OCI-LY1 (cell line): ENCODE results near the gene AACS.

ENCODE experiments used
- H2AFZ ChIP-seq: fragments of 200-600 bp; sonication (generic), shearing (Covaris generic); 2 replicates; pipeline ENCODE4 v1.6.0; 2014; ENCODE audit warnings: antibody characterized with exemption, mild to moderate bottlenecking, low read length
- H3F3A ChIP-seq: fragments of 200-600 bp; sonication (generic), shearing (Covaris generic); 2 replicates; pipeline ENCODE4 v1.6.0; 2014; ENCODE audit warnings: mild to moderate bottlenecking, antibody characterized with exemption, low read length, moderate library complexity; ENCODE audit not compliant: insufficient read depth
- H3K27ac ChIP-seq: fragments of 200-600 bp; sonication (generic); 2 replicates; pipeline ENCODE4 v1.5.1; 2014; ENCODE audit warnings: low read length, mixed run types, mild to moderate bottlenecking, low read depth; ENCODE audit not compliant: poor library complexity, severe bottlenecking
- H3K27me3 ChIP-seq: fragments of 200-600 bp; sonication (generic); 2 replicates; pipeline ENCODE4 v1.6.0; 2014; ENCODE audit warnings: antibody characterized with exemption, mild to moderate bottlenecking, low read length, moderate library complexity; ENCODE audit not compliant: insufficient read depth
- H3K36me3 ChIP-seq: fragments of 200-600 bp; sonication (generic); 2 replicates; pipeline ENCODE4 v1.6.1; 2014; ENCODE audit warnings: mild to moderate bottlenecking, antibody characterized with exemption, low read length, moderate library complexity, mixed read lengths; ENCODE audit not compliant: insufficient read depth
- H3K4me1 ChIP-seq: fragments of 200-600 bp; sonication (generic); 2 replicates; pipeline ENCODE4 v1.5.1; 2014; ENCODE audit warnings: mild to moderate bottlenecking, low read length, moderate library complexity; ENCODE audit not compliant: insufficient read depth, severe bottlenecking
- H3K4me2 ChIP-seq: fragments of 200-600 bp; sonication (generic), shearing (Covaris generic); 2 replicates; pipeline ENCODE4 v1.6.1; 2014; ENCODE audit warnings: low read length
- H3K4me3 ChIP-seq: fragments of 200-600 bp; sonication (generic); 2 replicates; pipeline ENCODE4 v1.5.1; 2014; ENCODE audit warnings: low read length, low read depth, mild to moderate bottlenecking, mixed read lengths; ENCODE audit not compliant: poor library complexity, severe bottlenecking
- H3K79me2 ChIP-seq: fragments of 200-600 bp; shearing (Covaris generic); 2 replicates; pipeline ENCODE4 v1.6.1; 2016; ENCODE audit warnings: mixed run types, low read length, mixed read lengths; ENCODE audit not compliant: insufficient read depth
- H3K9ac ChIP-seq: fragments of 200-600 bp; sonication (generic), shearing (Covaris generic); 2 replicates; pipeline ENCODE4 v1.6.1; 2014; ENCODE audit warnings: mild to moderate bottlenecking, low read length, mixed read lengths
- H3K9me2 ChIP-seq: fragments of 200-600 bp; sonication (generic), shearing (Covaris generic); 2 replicates; pipeline ENCODE4 v1.6.1; 2014; ENCODE audit warnings: low read depth, mild to moderate bottlenecking, low read length, mixed read lengths
- H3K9me3 ChIP-seq: fragments of 200-600 bp; shearing (Covaris generic); 2 replicates; pipeline ENCODE4 v1.6.1; 2014; ENCODE audit warnings: low read length, mixed read lengths
- H4K20me1 ChIP-seq: fragments of 200-600 bp; sonication (generic), shearing (Covaris generic); 2 replicates; pipeline ENCODE4 v1.6.0; 2016; ENCODE audit warnings: mild to moderate bottlenecking, low read length; ENCODE audit not compliant: insufficient read depth
- CTCF ChIP-seq: fragments of 200-600 bp; sonication (generic), shearing (Covaris generic); IDR thresholded peaks from 2 replicates; pipeline ENCODE4 v1.5.1; 2017; ENCODE audit warnings: mild to moderate bottlenecking, antibody characterized with exemption, low read length, moderate library complexity, mixed read lengths
- EZH2 ChIP-seq: fragments of 200-600 bp; sonication (generic), shearing (Covaris generic); IDR thresholded peaks from 2 replicates; pipeline ENCODE4 v1.8.0; 2017; ENCODE audit warnings: borderline replicate concordance, mixed run types, mild to moderate bottlenecking, antibody characterized with exemption, low read length, moderate library complexity, mixed read lengths

Gene AACS

GRCh38 chr12:125161712-125162022 is 96.4 kb downstream of the AACS start:
- Histone ChIP-seq H3K9me3 (no peaks in the 10 kb centered on the region), H3K4me3 (no peak overlapping the region), H3K27ac (no peak overlapping the region), H3K9ac (no peak overlapping the region), H4K20me1 (no peaks in the 10 kb centered on the region), H3K9me2 (no peaks in the 10 kb centered on the region), H3K4me1 (peaks cover 11% of the 10 kb centered on the region), H3K36me3 (no peaks in the 10 kb centered on the region), H3K79me2 (no peaks in the 10 kb centered on the region), H3K27me3 (no peaks in the 10 kb centered on the region), H2AFZ (no peak overlapping the region), H3K4me2 (peak overlapping the region; percentile 0; the same call in 1 of the 2 replicates), H3F3A (no peaks in the 10 kb centered on the region)
- TF ChIP-seq CTCF = no peak
- TF ChIP-seq EZH2 = no peak

GRCh38 chr12:125162489-125163028 is 97.3 kb downstream of the AACS start:
- no peak overlapping the region for H3K4me2 ChIP-seq
- TF ChIP-seq CTCF = no peak
- no peak for TF ChIP-seq EZH2
- no peaks in the 10 kb centered on the region for H3K9me3 ChIP-seq

GRCh38 chr12:125163148-125163547 is 97.9 kb downstream of the AACS start:
- H3K9me3 ChIP-seq = no peaks in the 10 kb centered on the region
- no peaks in the 10 kb centered on the region for H3K9me2 ChIP-seq
- H3K79me2 ChIP-seq = no peaks in the 10 kb centered on the region
- no peaks in the 10 kb centered on the region for H4K20me1 ChIP-seq
- no peak overlapping the region for H3K27ac ChIP-seq
- no peaks in the 10 kb centered on the region for H3K36me3 ChIP-seq
- no peaks in the 10 kb centered on the region for H3F3A ChIP-seq
- no peak overlapping the region for H3K4me3 ChIP-seq
- H3K4me2 ChIP-seq = no peak overlapping the region
- peaks cover 11% of the 10 kb centered on the region for H3K4me1 ChIP-seq
- no peak overlapping the region for H3K9ac ChIP-seq
- H2AFZ ChIP-seq = no peak overlapping the region
- TF ChIP-seq CTCF = no peak
- TF ChIP-seq EZH2 = no peak
- no peaks in the 10 kb centered on the region for H3K27me3 ChIP-seq

More at GRCh38 chr12:125162489-125163028, 97.3 kb downstream of the AACS start:
- no peak overlapping the region for H3K4me3 ChIP-seq
- no peak overlapping the region for H3K27ac ChIP-seq
- no peaks in the 10 kb centered on the region for H3K27me3 ChIP-seq
- H3K4me1 ChIP-seq = peaks cover 11% of the 10 kb centered on the region
- no peak overlapping the region for H2AFZ ChIP-seq
- no peaks in the 10 kb centered on the region for H4K20me1 ChIP-seq
- H3F3A ChIP-seq = no peaks in the 10 kb centered on the region
- no peak overlapping the region for H3K9ac ChIP-seq
- H3K79me2 ChIP-seq = no peaks in the 10 kb centered on the region
- H3K36me3 ChIP-seq = no peaks in the 10 kb centered on the region
- H3K9me2 ChIP-seq = no peaks in the 10 kb centered on the region
